ENCODE measurements around the gene ANKRD13C.

ANKRD13C gene

GRCh38 chr1:70327306-70328076 lies 27.0 kb downstream of the ANKRD13C start:
- TF ChIP-seq CTCF (IDR thresholded peaks at IDR 0.05; ENCODE audit: low read depth, low read length, missing control alignments) = no peak

GRCh38 chr1:70324683-70325082 lies 29.8 kb downstream of the ANKRD13C start:
- no peak overlapping the region for H3K4me3 ChIP-seq (ENCODE audit: low read depth, low read length)
- no peak for DNase-seq (ENCODE audit: low read depth)
- TF ChIP-seq CTCF (IDR thresholded peaks at IDR 0.05; ENCODE audit: low read depth, low read length, missing control alignments) = no peak
- in situ Hi-C loops (cut with HindIII; ENCODE audit: low sequenced_read_pairs) = no loop called here

More at GRCh38 chr1:70327306-70328076, 27.0 kb downstream of the ANKRD13C start:
- no peak for DNase-seq (ENCODE audit: low read depth)
- in situ Hi-C loops (cut with HindIII; ENCODE audit: low sequenced_read_pairs) = no loop called here
- H3K4me3 ChIP-seq (ENCODE audit: low read depth, low read length) = no peak overlapping the region

- H3K4me3 ChIP-seq (ENCODE audit: low read depth, low read length) = no peak overlapping the region
- in situ Hi-C loops (cut with HindIII; ENCODE audit: low sequenced_read_pairs) = no loop called here
- no peak for TF ChIP-seq CTCF (IDR thresholded peaks at IDR 0.05; ENCODE audit: low read depth, low read length, missing control alignments)
- no peak for DNase-seq (ENCODE audit: low read depth)
Observed at GRCh38 chr1:70319750-70320149, 34.8 kb downstream of the ANKRD13C start.

GRCh38 chr1:70318191-70318590 lies 36.3 kb downstream of the ANKRD13C start:
- no peak overlapping the region for H3K4me3 ChIP-seq (ENCODE audit: low read depth, low read length)
- no peak for DNase-seq (ENCODE audit: low read depth)
- no peak for TF ChIP-seq CTCF (IDR thresholded peaks at IDR 0.05; ENCODE audit: low read depth, low read length, missing control alignments)
- in situ Hi-C loops (cut with HindIII; ENCODE audit: low sequenced_read_pairs) = no loop called here

- DNase-seq (ENCODE audit: low read depth) = no peak
- in situ Hi-C loops (cut with HindIII; ENCODE audit: low sequenced_read_pairs) = no loop called here
- no peak overlapping the region for H3K4me3 ChIP-seq (ENCODE audit: low read depth, low read length)
- TF ChIP-seq CTCF (IDR thresholded peaks at IDR 0.05; ENCODE audit: low read depth, low read length, missing control alignments) = no peak
Observed at GRCh38 chr1:70317087-70317486, 37.4 kb downstream of the ANKRD13C start.

GRCh38 chr1:70315782-70316181 lies 38.7 kb downstream of the ANKRD13C start:
- in situ Hi-C loops (cut with HindIII; ENCODE audit: low sequenced_read_pairs) = no loop called here
- no peak for TF ChIP-seq CTCF (IDR thresholded peaks at IDR 0.05; ENCODE audit: low read depth, low read length, missing control alignments)
- no peak for DNase-seq (ENCODE audit: low read depth)

More at GRCh38 chr1:70315782-70316181, 38.7 kb downstream of the ANKRD13C start:
- H3K4me3 ChIP-seq (ENCODE audit: low read depth, low read length) = no peak overlapping the region

Data from astrocyte of the cerebellum (primary cell).